Stimulated activated CD8-positive, alpha-beta memory T cell treated with anti-CD3 and anti-CD28 coated beads, Interleukin-7, amount 100 ng/mL, for 4 hours (primary cell): Measurements from ENCODE around the gene ZNF43.
"Not testable (repeated sequence)": the region's sequence is repeated elsewhere in the genome, so short reads cannot be mapped to it uniquely, and the experiment has no call there.

Experiments used
- DNase-seq, 2 donors: peaks; one replicate each; pipeline ENCODE4 v3.0.0-alpha.2; 2020; ENCODE audit warnings: low read depth in 2 of 2

ZNF43 gene

GRCh38 chr19:21835810-21836444 is at the start of gene ZNF43:
ZNF43 (minus strand) TSS chr19:21836182; CDS start chr19:21836038, 144 bp downstream.
- DNase-seq = peak; percentile 82 to 91

- not testable (repeated sequence) for DNase-seq
Observed at GRCh38 chr19:21885516-21885915, 49.5 kb upstream of the ZNF43 start.

GRCh38 chr19:21884786-21885185 is 48.8 kb upstream of the ZNF43 start:
- DNase-seq = not testable (repeated sequence)

- DNase-seq = no peak
Observed at GRCh38 chr19:21883516-21883915, 47.5 kb upstream of the ZNF43 start.

GRCh38 chr19:21880761-21881160 is 44.8 kb upstream of the ZNF43 start:
- DNase-seq = not testable (repeated sequence)

GRCh38 chr19:21878646-21879045 is 42.7 kb upstream of the ZNF43 start:
- DNase-seq = no peak

GRCh38 chr19:21877976-21878375 is 42.0 kb upstream of the ZNF43 start:
- no peak for DNase-seq

GRCh38 chr19:21876608-21877007 is 40.6 kb upstream of the ZNF43 start:
- DNase-seq = not testable (repeated sequence)

- no peak for DNase-seq
Observed at GRCh38 chr19:21856773-21857514, 21.0 kb upstream of the ZNF43 start.

GRCh38 chr19:21851596-21852345 is 15.8 kb upstream of the ZNF43 start:
- DNase-seq = peak; percentile 80 to 81

- DNase-seq = no peak
Observed at GRCh38 chr19:21850656-21851255, 14.8 kb upstream of the ZNF43 start.

GRCh38 chr19:21848706-21849105 is 12.7 kb upstream of the ZNF43 start:
- no peak for DNase-seq

GRCh38 chr19:21843081-21843480 is 7.1 kb upstream of the ZNF43 start:
- DNase-seq = no peak

- no peak for DNase-seq
Observed at GRCh38 chr19:21841488-21842097, 5.6 kb upstream of the ZNF43 start.

- no peak for DNase-seq
Observed at GRCh38 chr19:21841081-21841480, 5.1 kb upstream of the ZNF43 start.

GRCh38 chr19:21839976-21840375 is 4.0 kb upstream of the ZNF43 start:
- DNase-seq = no peak

GRCh38 chr19:21838646-21839045 is 2.7 kb upstream of the ZNF43 start:
- no peak for DNase-seq

GRCh38 chr19:21835429-21835809 is 563 bp downstream of the ZNF43 start:
- no peak for DNase-seq

GRCh38 chr19:21833733-21834132 is 2.2 kb downstream of the ZNF43 start:
- no peak for DNase-seq

GRCh38 chr19:21824679-21825078 is 11.3 kb downstream of the ZNF43 start:
- no peak for DNase-seq

- DNase-seq = no peak
Observed at GRCh38 chr19:21823224-21823623, 12.8 kb downstream of the ZNF43 start.

GRCh38 chr19:21812448-21812847 is 23.5 kb downstream of the ZNF43 start:
- no peak for DNase-seq
